Activated naive CD4-positive, alpha-beta T cell treated with anti-CD3 and anti-CD28 coated beads, Interleukin-2, amount 50 U/mL, for 16 hours (primary cell): ENCODE results near the gene TBCEL.
"Not testable (repeated sequence)": the region's sequence is repeated elsewhere in the genome, so short reads cannot be mapped to it uniquely, and the experiment has no call there.

ENCODE experiments used
- DNase-seq: peaks from one replicate; pipeline ENCODE4 v3.0.0-alpha.2; 2020

The TBCEL gene

DNA sequence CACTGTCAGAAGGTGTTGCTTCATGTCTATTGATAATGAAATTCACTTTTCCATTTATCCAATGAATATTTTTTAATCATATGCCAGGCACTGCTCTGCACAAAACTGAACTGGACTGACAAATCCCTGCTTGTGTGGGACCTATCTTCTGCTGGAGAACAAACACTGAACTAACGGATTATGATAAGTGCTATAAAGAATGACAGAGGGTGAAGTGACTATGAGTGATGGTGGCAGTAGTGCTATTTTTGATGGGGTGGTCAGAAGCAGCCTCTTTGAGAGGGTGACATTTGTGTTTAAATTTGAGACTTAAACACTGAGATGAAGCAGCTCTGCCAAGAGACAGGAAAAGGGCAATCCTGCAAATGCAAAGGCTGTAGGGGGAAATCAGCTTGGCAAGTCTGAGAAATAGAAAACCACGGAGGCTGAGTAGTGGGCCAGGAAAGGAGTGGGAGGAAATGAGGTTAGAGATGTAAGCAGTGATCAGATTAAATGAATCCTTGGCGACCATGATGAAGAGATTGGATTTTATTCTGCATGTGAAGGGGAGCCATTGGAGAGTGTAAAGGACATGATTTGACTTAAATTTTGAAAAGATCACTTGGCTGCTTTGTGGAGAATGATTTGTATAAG, 6.0 kb downstream of the TBCEL start:
- DNase-seq: no peak

- no peak for DNase-seq
These were observed 7.3 kb downstream of the TBCEL start for GRCh38 chr11:121031167-121031566.

DNA sequence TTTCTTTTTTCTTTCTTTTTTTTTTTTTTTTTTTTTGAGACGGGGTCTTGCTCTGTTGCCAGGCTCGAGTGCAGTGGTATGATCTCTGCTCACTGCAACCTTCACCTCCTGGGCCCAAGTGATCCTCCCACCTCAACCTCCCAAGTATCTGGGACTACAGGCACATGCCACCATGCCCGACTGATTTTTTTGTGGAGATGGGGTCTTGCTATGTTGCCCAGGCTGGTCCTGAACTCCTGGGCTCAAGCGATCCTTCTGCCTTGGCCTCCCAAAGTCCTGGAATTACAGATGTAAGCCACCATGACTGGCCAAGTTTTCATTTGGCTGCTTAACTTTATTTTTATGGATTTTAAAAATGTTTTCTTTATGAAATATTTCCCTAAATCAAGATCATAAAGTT, 7.7 kb downstream of the TBCEL start:
- not testable (repeated sequence) for DNase-seq

DNA sequence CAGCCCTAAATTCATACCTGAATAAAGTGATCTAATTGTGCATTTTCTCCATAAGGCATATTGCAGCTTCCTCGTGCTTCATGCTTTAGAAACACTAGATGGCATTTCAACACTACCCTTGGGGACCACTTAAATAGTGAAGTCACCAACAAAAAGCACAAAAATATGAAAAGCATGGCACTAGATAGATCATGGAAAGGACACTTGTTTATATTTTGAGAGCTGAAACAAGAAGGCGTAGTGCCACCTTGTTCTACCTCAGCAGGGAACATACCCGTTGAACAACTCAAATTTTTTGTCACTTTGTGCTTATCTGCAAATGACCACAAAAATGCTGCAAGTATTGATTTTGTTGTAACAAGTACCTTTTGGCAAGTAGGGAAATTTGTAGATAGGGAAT, 8.6 kb downstream of the TBCEL start:
- no peak for DNase-seq

DNA sequence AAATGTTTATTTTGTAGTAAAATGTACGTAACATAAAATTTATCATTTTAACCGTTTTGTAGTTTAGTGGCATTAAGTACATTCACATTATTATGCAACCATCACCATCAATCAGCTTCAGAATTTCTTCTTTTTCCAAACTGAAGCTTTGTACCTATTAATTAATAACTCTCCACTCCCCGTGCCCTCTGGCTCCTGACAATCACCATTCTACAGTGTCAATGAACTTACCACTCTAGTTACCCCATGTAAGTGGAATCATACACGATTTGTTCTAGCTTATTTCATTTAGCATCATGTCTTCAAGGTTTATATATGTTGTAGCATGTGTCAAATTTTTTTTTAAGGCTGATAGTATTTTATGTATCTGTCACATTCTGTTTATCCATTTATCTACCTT, 9.7 kb downstream of the TBCEL start:
- no peak for DNase-seq

DNA sequence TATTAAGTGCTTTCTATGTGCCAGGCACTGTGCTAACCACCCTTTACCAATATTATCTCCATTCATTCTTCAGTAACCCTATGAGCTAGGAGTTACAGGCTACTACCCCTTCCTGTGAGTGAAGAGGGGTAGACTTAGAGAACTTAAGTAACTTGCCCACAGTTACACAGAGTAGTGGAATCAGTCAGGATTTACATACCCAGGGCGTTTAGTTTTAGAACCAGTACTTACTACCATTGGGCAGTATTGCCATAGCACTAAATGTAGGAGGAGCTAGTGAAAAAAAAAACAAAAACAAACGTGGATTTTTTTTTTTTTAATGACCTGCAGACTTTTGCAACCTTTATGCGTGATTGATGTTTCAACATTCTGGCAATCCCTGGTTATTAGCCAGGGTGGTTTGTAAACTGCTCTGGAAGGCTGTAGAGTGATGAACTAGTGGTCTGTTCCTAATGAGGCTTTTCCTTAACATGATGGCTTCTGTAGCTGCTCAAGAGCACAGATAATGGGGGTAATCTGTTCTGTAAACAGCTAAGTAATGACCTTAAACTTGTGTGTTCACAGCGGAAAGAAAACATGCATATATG, 11.4 kb downstream of the TBCEL start:
- no peak for DNase-seq

DNA sequence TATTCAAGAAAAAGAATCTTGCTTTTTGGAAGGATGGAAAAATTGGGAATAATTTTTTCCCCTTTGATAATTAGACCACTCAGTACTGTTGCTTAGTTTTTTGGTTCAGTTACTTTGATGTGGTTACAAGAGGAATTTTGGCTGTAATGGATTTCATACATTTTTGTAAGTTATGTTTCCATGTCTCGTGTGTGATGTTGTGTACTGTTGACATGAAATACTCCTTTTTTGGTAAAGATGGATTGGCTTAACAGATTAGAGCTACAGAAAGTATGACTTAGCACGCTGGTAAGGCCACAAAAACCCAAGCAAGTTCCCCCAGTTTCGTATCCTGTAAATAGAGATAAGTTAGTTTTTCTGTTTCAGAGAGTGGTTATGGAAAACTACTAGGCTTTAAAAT, 11.9 kb downstream of the TBCEL start:
- no peak for DNase-seq

DNA sequence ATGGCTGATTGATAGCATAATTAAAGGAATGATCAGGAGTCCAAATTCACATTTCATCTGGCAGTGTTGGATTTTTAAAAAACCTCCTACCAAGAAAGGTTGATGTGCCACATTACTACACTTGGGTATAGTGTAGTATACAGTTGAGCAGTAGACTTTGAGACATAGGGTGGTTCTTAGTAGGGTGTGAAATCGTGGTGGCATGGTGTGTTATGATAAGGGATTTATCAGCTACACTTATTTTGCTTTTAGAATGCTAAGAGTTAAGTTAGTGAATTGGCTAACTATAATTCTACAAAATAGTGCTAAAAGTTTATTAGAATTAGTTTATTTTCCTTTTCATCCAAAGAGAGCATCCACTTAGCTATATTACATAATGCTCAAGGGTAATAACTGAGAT, 13.1 kb downstream of the TBCEL start:
- no peak for DNase-seq

- no peak for DNase-seq
These were observed 14.9 kb downstream of the TBCEL start for GRCh38 chr11:121038648-121039409.

- DNase-seq: no peak
These were observed 16.2 kb downstream of the TBCEL start for GRCh38 chr11:121039971-121040613.

- no peak for DNase-seq
These were observed 16.7 kb downstream of the TBCEL start for GRCh38 chr11:121040614-121041002.

- no peak for DNase-seq
These were observed 17.2 kb downstream of the TBCEL start for GRCh38 chr11:121041072-121041471.

DNA sequence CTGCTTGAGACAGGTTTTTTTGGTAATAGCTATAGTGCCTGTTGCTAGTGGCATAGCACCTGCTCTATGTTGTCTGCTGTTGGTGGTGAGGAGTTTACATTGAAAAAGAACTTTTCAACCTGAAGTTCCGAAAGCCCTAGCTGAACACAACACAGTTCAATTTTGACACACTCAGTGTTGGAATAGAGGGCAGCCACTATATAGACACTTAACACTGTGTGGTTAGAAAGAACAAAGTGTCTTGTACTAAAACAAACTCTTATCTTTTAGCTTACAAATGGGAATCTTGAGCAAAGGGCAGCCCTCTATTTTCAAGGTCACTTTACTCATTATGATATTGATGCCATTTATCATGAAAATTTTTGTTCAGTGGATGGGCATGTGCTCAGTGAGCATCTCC, 18.4 kb downstream of the TBCEL start:
- DNase-seq: no peak

DNA sequence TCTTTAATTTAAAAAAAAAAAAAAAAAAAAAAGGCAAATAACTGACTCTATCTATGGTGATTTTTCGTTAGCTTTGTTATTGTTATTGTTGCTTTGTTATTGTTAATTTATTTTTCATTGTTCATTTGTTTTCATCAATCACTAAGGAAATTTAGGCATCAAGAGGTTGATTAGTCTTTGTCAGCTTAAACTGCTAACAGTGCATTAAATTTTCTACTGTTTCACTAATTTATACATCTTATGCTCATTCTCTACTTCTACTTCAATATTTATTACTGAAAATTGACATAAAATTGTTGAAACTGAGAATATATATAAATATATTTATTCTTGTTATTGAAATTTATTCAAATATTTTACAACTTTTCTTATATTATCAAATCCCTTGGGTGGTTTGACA, 24.0 kb downstream of the TBCEL start:
- no peak for DNase-seq

DNA sequence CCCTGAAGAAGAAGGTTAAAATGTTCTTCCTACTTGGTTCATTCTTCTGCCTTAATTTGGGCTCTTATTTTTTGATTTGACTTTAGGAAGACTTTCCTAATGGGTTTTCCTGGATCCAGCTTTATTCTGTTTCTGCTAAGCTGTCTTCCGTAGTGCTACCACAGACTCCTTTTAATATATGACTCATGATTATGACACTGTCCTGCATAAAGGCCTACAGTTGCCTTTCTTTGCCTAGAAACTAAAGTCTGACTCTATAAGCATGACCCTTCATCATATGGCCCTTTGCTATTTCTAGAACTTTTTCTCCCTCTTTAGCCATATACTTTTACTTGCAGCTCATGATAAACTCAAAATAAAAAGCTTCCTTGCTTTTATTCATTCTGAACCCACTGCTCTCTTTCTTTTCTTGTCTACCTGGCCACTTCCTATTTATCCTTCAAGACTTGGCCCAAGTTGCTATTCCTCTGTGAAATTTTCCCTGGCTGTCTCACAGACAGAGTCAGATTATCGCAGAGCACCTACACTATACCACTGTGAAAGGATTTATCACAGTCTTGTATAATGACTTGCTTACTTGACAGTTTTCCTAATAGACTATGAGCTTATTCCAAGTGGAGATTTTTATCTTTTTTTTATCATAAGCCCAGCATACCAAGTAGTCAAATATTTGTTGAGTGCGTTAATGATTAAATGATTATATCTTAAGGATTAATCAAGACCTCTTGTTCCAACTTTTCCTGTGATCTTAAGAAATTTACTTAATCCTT, 24.7 kb downstream of the TBCEL start:
- DNase-seq: no peak

DNA sequence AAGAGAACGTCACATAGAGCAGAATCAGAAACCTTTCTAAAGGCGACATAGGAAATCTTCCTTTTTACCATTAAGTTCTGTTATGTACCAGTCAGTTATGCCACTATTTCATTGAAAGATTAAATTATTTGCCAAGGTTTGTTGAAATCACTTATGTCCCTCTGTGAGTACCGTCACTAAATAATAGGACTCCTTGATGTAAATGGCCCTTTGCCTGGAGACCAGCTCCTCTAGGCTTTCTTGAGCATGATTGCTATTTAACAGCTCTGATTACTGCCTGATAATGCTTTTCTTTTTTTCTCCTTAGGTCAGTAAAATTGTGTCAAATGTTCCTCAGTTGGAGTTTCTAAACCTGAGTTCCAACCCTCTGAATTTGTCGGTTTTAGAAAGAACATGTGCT, 29.3 kb downstream of the TBCEL start:
- no peak for DNase-seq

- DNase-seq: no peak
These were observed 30.4 kb downstream of the TBCEL start for GRCh38 chr11:121054266-121054665.

DNA sequence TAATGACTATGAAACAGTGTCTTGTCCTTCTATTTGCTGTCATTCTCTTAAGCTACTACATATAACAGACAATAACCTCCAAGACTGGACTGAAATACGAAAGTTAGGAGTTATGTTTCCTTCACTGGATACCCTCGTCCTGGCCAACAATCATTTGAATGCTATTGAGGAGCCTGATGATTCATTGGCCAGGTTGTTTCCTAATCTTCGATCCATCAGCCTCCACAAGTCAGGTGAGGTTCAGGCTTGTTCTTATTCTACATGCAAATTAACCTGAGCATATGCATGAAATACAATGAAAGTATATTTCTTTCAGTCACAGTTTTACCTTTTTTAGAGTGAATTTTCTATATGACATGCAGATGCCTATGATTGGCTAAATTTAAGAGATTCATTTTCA, 31.2 kb downstream of the TBCEL start:
- DNase-seq: no peak

- no peak for DNase-seq
These were observed 34.0 kb downstream of the TBCEL start for GRCh38 chr11:121057922-121058321.

DNA sequence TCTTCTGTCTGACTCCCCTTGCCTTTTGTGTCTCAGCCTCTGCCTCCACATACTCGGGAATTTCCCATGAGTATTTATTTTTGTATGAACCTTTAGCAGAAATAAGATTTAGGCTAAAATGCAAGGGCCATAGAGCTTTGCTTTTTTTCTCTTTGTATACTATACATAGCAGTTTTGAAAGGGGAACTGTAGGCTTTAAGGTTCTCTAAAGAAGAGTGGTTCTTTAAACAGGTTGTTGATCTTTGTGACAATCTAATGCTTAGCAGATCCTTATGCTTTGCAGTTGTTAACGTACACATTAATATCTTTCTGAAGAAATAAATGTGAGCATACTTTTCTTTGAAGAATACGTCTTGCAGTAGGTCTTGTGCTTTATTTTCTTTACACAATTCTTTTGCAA, 35.0 kb downstream of the TBCEL start:
- no peak for DNase-seq

DNA sequence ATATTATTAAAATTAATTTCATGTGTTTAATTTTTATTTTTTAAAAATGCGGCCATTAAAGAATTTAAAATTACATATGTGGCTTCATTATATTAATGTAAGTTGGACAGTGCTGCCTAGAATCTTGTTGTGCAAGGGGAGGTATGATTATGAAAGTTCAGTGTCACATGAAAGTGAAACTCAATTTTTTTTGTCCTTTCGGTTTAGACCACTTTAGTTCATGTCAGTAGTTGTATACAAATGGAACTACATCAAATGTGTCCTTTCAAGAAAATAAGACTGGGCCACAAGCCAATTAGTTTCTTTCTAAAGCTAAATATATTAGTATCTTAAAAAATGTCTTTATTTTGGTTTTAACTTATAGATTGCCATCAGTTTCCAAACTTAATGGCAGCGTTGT, 35.7 kb downstream of the TBCEL start:
- no peak for DNase-seq

GRCh38 chr11:121063728-121064127, 39.8 kb downstream of the TBCEL start:
- DNase-seq: no peak

DNA sequence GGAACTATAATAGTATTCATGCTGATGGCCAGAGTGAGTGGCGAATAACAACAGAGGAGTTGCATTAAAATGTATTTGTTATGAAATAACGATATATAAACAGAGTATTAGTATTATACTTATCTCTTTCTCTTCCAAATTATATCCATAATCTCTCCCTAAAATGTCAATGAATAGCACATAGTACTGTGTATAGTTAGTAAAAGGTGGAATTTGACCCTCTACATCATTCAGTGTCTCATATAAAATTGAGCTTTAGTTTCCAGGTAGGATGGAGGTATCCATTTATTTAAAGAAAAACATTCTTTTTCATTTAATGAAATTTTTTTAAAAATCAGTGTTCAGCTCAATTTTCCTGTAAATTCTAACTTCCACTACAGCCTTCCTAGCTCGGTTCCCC, 42.7 kb downstream of the TBCEL start:
- DNase-seq: no peak
